ENCODE measurements around the gene P2RY4.
A peak's percentile ranks its signal among the peaks of the same experiment; 100 is the strongest.

Gene P2RY4

GRCh38 chrX:70260104-70260503 lies at the start of gene P2RY4:
Gene P2RY4, minus strand, starts transcription at chrX:70260204. Its CDS starts 580 bp downstream, at chrX:70259624.
- H3F3A ChIP-seq (ENCODE audit: insufficient read depth) = no peaks in the 10 kb centered on the region
- H3K4me2 ChIP-seq (ENCODE audit: low read depth, low read length, poor library complexity, severe bottlenecking) = no peak within 1 kb of the TSS
- H3K27me3 ChIP-seq (ENCODE audit: low read length) = no peaks in the 10 kb centered on the region
- H2AFZ ChIP-seq (ENCODE audit: low read depth, low read length, severe bottlenecking) = no peak within 1 kb of the TSS
- H3K79me2 ChIP-seq (ENCODE audit: insufficient read depth, low read length) = no peaks in the 10 kb centered on the region
- no peaks in the 10 kb centered on the region for H4K20me1 ChIP-seq (ENCODE audit: low read depth, low read length)
- H3K36me3 ChIP-seq (ENCODE audit: low read length) = no peaks in the 10 kb centered on the region
- no peak within 1 kb of the TSS for H3K4me3 ChIP-seq (ENCODE audit: insufficient read depth, low read length, poor library complexity, severe bottlenecking)
- H3K9me3 ChIP-seq (ENCODE audit: insufficient read depth, low read length) = no peaks in the 10 kb centered on the region
- H3K27ac ChIP-seq (ENCODE audit: low read depth, low read length) = no peak within 1 kb of the TSS
- TF ChIP-seq, protein P1, sequence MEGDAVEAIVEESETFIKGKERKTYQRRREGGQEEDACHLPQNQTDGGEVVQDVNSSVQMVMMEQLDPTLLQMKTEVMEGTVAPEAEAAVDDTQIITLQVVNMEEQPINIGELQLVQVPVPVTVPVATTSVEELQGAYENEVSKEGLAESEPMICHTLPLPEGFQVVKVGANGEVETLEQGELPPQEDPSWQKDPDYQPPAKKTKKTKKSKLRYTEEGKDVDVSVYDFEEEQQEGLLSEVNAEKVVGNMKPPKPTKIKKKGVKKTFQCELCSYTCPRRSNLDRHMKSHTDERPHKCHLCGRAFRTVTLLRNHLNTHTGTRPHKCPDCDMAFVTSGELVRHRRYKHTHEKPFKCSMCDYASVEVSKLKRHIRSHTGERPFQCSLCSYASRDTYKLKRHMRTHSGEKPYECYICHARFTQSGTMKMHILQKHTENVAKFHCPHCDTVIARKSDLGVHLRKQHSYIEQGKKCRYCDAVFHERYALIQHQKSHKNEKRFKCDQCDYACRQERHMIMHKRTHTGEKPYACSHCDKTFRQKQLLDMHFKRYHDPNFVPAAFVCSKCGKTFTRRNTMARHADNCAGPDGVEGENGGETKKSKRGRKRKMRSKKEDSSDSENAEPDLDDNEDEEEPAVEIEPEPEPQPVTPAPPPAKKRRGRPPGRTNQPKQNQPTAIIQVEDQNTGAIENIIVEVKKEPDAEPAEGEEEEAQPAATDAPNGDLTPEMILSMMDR (IDR thresholded peaks at IDR 0.05; ENCODE audit: insufficient read depth, low read length, poor library complexity, severe bottlenecking) = no peak
- TF ChIP-seq EZH2phosphoT487 (conservative IDR thresholded peaks at IDR 0.05; ENCODE audit: low read length) = no peak
- H3K9me2 ChIP-seq (replicated peaks; ENCODE audit: insufficient read depth, low read length) = no peaks in the 10 kb centered on the region
- H3K9ac ChIP-seq (ENCODE audit: low read length) = no peak within 1 kb of the TSS

DNA sequence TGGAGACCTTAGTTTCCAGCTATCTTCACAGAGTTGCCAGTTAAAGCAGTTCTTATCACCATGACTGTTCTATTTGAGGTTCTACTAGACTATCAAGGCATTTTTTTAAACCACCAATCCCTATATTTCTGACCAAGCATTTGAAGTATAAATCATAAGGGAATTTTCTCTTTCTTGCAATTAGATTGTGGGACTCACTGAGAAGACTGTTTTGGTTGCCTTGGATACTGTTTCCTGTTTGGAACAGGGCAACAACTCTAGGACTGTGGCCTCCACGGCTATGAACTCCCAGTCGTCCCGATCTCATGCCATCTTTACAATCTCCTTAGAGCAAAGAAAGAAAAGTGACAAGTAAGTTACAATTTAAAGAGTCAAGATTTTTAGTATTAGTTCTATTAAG lies 41.7 kb upstream of the P2RY4 start:
- 0 out of 2 replicates have a peak, but pooled peaks cover 8% of the 10 kb centered on the region for H3K36me3 ChIP-seq (ENCODE audit: low read length)

GRCh38 chrX:70293621-70294020 lies 33.6 kb upstream of the P2RY4 start:
- no peak for TF ChIP-seq EZH2phosphoT487 (conservative IDR thresholded peaks at IDR 0.05; ENCODE audit: low read length)
- TF ChIP-seq, protein P1 (IDR thresholded peaks at IDR 0.05; ENCODE audit: insufficient read depth, low read length, poor library complexity, severe bottlenecking) = no peak
- no peaks in the 10 kb centered on the region for H3K9me3 ChIP-seq (ENCODE audit: insufficient read depth, low read length)
- no peak overlapping the region for H3K4me3 ChIP-seq (ENCODE audit: insufficient read depth, low read length, poor library complexity, severe bottlenecking)
- peaks cover 47% of the 10 kb centered on the region for H3K79me2 ChIP-seq (ENCODE audit: insufficient read depth, low read length)
- no peak overlapping the region for H3K9ac ChIP-seq (ENCODE audit: low read length)
- no peaks in the 10 kb centered on the region for H3F3A ChIP-seq (ENCODE audit: insufficient read depth)
- H3K36me3 ChIP-seq (ENCODE audit: low read length) = 0 out of 2 replicates have a peak, but pooled peaks cover 2% of the 10 kb centered on the region
- H4K20me1 ChIP-seq (ENCODE audit: low read depth, low read length) = no peaks in the 10 kb centered on the region
- H3K27ac ChIP-seq (ENCODE audit: low read depth, low read length) = no peak overlapping the region
- no peaks in the 10 kb centered on the region for H3K9me2 ChIP-seq (replicated peaks; ENCODE audit: insufficient read depth, low read length)
- no peak overlapping the region for H2AFZ ChIP-seq (ENCODE audit: low read depth, low read length, severe bottlenecking)
- H3K4me2 ChIP-seq (ENCODE audit: low read depth, low read length, poor library complexity, severe bottlenecking) = peak overlapping the region; percentile 71
- H3K27me3 ChIP-seq (ENCODE audit: low read length) = no peaks in the 10 kb centered on the region

More for the DNA sequence above, 41.7 kb upstream of the P2RY4 start:
- Histone ChIP-seq H3K9ac (ENCODE audit: low read length) (no peak overlapping the region), H3F3A (ENCODE audit: insufficient read depth) (no peaks in the 10 kb centered on the region), H3K79me2 (ENCODE audit: insufficient read depth, low read length) (no peaks in the 10 kb centered on the region), H3K9me2 (replicated peaks; ENCODE audit: insufficient read depth, low read length) (no peaks in the 10 kb centered on the region), H2AFZ (ENCODE audit: low read depth, low read length, severe bottlenecking) (no peak overlapping the region), H3K27ac (ENCODE audit: low read depth, low read length) (no peak overlapping the region), H4K20me1 (ENCODE audit: low read depth, low read length) (no peaks in the 10 kb centered on the region), H3K9me3 (ENCODE audit: insufficient read depth, low read length) (no peaks in the 10 kb centered on the region), H3K4me3 (ENCODE audit: insufficient read depth, low read length, poor library complexity, severe bottlenecking) (no peak overlapping the region), H3K4me2 (ENCODE audit: low read depth, low read length, poor library complexity, severe bottlenecking) (no peak overlapping the region), H3K27me3 (ENCODE audit: low read length) (no peaks in the 10 kb centered on the region)
- TF ChIP-seq, protein P1 (IDR thresholded peaks at IDR 0.05; ENCODE audit: insufficient read depth, low read length, poor library complexity, severe bottlenecking) = no peak
- no peak for TF ChIP-seq EZH2phosphoT487 (conservative IDR thresholded peaks at IDR 0.05; ENCODE audit: low read length)

All from SU-DHL-6 (cell line).